Right kidney (tissue), 1 donor: Measurements from ENCODE around the gene SLC9A9.
A peak's percentile ranks its signal among the peaks of the same experiment; 100 is the strongest.

ENCODE experiments used
- DNase-seq: peaks from one replicate; pipeline ENCODE4 v3.0.0-alpha.2; 2016

SLC9A9 gene

DNA sequence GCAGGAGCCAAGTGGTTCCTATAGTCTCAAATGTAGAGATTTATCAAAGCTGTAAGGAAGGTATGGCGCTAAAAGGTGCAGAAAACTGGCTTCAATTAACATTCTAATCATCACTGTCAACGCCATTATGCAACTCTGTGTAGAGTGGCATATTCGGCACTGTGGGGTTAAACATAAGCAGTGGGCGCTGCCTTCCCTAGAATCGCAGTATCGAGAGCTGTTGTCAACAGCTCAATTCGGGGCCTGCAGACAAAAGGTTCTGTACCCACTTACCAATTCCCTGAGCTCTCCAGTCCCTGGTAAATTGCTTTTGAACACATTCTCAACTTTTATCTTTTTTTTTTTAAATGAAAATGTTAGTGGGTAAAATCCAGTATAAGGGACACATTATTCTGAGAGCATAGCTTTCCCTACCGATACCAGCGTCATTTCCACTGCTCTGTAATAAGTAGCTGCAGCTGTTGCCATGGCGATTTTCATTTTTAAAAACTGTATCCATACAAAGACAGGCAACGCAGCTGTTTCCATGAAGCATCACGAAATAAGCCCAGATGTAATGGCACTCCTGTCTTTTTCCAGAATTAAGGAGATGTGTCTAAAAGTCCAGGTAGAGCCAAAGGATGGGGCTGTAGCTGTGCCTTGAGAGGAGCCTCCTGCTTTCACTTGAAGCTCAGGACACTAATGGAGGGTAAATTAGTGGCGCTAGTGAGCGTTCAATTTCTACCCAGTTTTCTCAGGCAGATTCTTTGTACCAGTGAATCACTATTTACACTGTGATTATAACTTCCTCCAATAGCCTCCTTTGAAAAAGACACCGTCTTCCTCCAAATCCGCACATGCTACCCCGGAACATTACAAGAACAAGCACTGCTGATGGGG, 250.3 kb downstream of the SLC9A9 start:
- no peak for DNase-seq

- peak; percentile 43 for DNase-seq
Measured at GRCh38 chr3:143596957-143597642, 251.2 kb downstream of the SLC9A9 start.

- DNase-seq, result no peak
Measured at GRCh38 chr3:143595456-143596077, 252.7 kb downstream of the SLC9A9 start.

GRCh38 chr3:143594206-143594605, 254.1 kb downstream of the SLC9A9 start:
- DNase-seq, result no peak

DNA sequence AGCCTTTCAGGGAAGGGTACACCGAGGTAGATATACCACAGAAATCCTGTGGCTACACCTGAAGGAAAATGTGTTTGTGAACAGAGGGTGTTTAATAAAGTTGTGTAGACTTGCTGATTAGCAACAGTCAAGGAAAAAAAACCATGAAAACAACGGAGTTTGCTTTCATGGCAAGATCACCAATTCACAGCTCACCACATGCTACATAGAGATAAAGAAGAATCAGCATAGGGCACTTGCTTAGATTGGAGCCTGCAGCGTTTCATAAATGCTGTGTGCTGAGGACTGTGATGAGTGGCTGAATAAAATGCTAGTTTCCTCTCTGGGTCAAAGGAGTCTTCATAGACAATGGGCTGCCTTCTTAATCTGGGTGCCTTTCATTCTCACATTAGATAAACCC, 257.6 kb downstream of the SLC9A9 start:
- no peak for DNase-seq

GRCh38 chr3:143586576-143586975, 261.7 kb downstream of the SLC9A9 start:
- no peak for DNase-seq

DNA sequence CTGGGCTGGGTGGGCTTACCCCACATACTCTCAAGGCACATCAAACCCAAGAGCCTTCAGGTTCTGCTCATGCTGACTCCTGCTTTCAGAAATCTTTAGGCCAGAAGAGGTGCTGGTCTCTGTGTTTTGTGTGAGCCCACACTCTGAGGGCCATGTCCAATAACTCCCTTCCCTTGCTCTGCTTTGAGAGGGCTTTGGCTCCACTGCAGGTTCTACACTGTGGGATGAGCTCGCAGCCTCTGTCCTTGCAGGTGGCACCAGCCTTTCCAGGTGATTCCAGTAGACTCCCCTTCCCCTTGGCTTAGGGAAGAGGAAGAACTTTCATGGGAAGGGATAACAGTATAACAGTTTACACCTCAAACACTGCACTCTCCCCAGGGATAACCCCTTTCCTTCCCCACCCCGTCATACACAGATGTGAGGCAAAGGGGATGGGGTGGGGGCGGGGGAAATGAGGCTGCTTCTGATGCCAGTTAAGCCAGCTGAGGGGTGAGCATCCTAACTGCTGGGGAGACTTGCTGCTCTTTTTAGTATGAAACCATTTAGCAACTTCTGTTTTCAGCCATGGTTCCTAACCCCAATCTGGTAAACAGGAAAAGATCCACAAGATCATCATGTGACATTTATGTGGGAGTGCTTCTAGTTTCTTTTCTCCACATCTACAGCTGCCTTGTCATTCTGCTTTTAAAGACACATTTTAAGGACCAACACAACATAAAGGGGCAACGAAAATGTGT, 262.4 kb downstream of the SLC9A9 start:
- no peak for DNase-seq

DNA sequence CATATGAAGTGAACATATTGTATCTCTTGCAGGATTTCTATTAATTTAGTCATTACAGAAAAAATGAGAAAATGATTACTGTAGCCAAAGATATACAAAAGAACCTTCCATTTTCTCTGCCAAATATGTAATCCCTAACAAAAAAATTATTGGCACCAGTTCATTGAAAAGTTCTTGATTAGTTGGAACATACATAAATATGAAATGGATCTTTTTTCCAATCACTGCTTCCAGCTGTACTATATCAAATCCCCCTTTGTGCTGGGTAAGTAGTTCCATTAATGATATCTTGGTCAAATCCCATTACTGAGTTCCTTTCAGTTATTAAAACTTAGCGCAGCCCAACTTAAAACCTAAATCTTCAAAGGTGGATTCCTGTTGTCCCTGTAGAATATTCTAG, 263.8 kb downstream of the SLC9A9 start:
- no peak for DNase-seq

DNA sequence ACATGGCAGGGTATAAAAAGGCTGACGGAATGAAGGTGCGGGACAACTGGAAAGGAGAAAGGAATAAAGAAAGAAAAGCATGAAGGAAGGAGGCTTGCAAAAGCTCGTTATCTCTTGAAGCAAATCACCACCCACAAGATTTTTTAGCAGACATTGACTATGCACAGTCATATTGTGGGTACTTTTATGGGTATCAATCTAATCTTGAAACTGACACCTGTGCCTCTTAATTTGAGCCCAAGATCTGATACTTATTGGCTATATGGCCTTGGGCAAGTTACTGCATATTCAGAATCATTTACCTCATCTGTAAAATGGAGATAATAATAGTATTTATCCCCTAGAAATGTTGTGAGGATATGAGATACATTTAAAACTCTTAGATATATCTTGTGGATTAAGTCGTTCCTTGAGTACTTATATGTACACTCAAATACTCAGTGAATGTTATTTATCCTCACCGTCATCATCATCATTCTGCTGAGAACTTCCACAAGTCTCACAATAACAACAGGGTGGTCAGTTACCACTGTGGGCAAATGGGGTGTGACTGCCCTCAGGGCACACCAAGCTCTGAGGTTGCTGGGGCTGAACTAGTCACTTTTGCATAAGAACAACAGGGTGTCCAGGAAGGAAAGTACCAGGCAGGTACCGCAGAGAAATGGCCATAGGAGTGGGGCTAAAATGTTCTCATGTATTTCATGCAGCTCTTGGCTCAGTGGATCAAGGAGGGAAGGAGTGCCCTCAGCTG, 266.1 kb downstream of the SLC9A9 start:
- DNase-seq, result no peak

GRCh38 chr3:143578810-143579435, 269.3 kb downstream of the SLC9A9 start:
- DNase-seq, result no peak

DNA sequence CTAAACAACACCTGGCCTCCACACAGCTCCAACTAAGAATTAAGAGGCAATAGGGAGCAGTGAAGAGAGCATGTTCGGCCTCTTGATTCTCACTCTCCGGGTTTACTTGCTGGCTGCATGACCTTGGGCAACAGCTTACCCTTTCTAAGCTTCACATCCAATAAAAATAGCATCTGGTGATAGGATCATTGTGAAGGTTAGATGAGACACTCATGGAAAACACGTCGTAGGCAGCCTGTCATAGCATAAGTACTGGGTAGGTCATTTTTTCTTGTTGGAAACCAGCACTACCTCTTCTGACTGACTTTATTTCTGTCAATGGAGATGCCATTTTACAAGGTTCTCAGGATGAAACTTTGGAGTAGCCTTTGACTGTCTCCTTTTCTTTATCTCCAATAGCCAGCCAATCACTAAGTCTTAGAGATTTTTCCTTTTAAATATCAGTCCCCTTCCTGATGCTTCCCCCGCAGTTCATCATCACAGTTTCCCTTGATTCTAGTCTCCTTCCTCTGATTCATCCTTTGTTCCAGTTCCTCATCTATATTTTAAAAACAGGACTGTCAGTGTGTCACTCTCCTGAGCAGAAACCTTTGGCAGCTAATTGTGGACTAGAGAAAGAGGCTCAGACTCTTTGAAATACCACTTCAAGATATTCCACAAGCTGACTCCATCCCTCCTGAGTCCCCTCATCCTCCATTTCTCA, 271.5 kb downstream of the SLC9A9 start:
- DNase-seq, result no peak

DNA sequence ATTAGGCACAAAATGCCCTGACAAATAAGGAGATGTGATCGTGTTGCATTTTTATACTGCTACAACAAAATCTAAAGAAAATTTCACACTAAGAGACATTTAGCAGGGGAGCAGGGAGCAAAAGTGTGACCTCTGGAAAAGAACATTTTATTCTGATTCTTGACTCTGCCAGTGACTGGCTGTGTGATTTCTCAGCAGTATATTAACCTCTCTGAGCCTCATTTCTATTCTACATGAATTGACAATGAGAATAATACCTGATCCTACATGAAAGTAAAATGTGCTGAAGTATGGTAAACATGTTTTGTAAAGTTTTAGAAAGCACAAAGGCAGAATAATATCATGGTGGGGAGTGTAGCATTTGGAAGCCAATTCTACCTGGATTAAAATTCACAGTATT, 273.3 kb downstream of the SLC9A9 start:
- DNase-seq, result no peak

DNA sequence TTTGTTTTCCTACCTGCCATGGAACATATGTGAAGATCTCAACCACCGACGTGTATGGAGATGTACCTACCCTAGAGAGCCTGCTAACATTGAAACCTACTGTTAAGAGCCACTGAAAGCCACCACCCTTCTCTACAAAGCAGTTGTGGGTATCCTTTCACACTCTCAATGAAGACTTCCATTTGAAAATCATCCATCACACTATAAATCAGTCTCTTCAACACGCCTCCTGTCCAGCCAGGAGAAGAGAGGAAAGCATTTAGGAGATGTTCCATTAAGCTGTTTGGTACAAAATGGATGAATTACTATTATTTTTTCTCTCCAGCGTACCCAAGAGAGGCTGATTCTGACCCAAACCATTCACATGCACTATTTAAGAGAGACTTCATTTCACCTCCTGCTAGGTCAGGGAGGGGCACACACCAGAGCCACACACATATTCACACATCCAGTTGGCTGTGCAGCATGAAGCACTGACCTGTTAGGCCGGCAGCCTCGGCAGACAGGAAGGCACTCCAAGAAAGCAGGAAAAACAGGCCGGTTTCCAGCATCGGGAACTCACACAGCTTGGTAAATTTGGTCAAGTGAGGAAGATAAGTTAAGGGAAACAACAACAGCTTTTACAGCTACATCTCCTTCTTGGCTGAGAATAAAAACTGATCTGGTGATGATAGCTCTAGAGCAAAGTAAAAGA, 274.5 kb downstream of the SLC9A9 start:
- no peak for DNase-seq

DNA sequence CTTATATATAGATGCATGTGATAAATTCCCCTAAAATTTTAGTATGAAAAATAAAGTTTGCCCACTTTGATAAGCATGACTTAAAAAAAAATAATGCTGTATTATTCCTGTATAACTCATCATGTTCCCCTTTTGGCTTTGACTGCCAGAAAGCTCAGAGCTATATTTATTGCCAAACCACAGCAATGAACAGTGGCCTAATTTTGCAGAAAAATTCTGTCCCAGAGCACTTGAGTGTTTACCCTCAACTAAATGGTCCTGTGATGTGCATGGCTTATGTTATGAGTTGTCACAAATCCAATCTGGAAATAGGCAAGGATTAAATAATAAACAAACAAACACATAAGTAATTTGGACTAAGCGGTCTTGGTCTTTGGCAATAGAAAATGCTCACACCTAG, 276.7 kb downstream of the SLC9A9 start:
- DNase-seq, result no peak

DNA sequence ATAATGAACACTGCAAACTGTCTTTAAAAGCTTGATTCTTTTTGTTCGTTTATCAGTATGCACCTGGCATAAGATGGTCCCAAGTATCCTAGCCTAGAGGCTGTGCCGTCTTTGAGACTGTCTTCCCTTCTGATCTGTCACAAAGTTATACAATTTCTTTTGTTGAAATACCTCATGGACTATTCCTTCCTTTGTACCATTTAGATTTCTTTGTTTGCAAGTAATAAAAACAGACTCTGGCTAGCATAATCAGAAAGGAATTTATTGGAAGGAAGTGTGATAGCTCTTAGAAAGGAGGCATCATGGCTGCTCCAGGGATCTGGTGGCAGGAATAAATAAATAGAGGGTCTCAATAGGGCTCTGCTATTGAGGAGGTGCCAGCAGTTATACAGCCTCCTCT, 280.4 kb downstream of the SLC9A9 start:
- no peak for DNase-seq

DNA sequence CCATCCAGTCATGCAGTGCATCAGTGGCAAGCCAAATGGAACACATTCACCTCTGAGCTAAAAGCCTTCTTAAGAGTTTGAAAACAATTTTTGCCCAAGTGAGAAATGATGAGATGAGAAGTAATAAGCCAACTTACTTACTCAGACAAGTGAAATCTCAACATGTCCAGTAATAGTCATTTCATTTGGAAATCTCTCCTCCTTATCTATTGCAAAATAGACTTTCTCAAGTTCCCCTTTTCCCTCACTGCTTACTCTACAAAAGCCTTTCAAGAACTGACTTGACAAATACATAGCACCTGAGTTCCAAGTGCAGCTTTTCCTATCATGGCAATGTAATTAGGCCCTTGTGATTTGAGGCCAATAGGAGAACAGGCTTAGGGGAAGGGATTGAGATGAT, 282.3 kb downstream of the SLC9A9 start:
- DNase-seq, result no peak

DNA sequence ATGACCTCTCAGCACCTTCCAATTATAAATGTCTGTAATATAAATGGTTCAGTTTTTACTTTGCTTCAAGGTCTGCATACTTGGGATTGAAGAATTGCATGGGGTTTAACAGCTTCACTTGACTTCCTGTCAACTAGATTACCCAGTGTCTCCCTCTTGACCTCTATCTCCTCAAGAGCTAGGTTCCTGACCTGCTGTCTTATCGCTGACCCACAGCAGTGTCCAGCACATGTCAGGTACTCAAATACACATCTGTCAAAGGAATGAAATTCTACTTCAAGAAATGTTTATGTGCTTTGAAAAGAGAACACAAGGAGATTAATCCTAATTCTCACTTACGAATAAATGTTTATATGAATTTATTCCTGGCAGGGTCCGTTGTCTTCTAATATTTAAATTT, 284.5 kb downstream of the SLC9A9 start:
- no peak for DNase-seq

DNA sequence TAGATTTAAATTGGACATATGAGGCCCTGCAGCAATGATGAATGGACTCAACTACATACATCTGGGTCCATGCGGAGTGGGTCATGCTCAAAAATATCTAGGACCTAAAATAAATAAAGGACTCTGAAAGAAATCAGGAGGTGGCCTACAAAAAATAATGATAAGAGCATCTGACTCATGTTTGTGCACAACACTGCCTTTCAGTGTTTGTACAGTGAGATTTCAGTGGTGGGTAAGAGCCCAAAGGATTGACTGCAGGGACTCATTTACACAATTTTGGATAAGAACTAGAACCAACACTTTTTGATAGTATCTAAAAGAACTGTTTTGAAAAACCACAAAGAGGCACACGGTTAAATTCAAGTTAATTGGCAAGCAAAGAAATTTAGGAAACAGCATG, 285.5 kb downstream of the SLC9A9 start:
- no peak for DNase-seq

DNA sequence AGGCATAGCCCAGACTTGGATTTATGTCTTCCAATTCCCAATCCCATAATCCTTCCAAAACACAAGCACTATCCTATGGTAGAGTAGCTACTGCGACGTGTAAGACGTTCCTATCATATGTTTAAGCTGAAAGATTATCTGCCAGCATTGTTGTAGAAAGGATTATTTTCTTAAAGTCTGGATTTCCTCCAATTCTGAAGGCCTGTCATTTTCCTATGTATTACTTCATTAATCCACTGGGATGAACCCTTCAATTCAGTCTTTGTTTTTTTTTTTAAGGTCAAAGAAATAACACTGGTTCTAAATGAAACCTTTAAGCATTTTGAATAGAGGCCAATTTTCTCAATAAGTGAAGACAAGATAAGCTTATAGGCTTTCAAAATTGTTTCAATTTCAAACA, 289.0 kb downstream of the SLC9A9 start:
- no peak for DNase-seq

DNA sequence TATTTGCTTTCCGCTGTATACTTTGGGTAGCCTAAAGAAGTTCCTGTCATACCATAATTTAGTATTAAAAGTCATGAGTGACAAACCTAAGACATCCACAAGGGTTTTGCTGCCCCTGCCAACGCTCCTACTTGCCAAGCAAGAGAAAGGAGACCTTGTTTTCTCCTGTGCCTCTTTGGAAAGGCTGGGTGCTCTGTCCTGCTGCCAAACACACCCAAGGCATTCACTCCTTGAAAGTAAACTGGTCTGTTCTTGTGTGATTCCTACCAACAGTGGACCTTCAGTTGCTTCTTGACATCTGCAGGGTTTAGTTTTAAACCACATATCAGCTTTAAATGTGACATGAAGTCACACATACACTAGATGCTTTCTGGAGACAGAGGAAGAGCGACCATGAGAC, 295.4 kb downstream of the SLC9A9 start:
- DNase-seq, result no peak
